B cell (primary cell): ENCODE measurements around the gene ANKDD1B. TPM values are rescaled to one million over a fixed set of nuclear protein-coding genes. Genes with fewer than 3 reads are reported as not detected.

ENCODE experiments used
- ATAC-seq: fragments of 200-7000 bp; cut with Tn5 transposase; one replicate; pipeline ENCODE4 v1.10.0; 2021; ENCODE audit warnings: low read depth, mild to moderate bottlenecking, moderate number of reproducible peaks, moderate library complexity
- CTCF ChIA-PET: fragments of 350-600 bp; sonication (Branson Sonifier 250); formaldehyde crosslinking; loops from one replicate; lab custom pipeline; 2021; ENCODE audit warnings: antibody characterized with exemption, inconsistent platforms; lab: Charles Lee
- POLR2A ChIA-PET: fragments of 350-600 bp; sonication (Branson Sonifier 250); formaldehyde crosslinking; loops from one replicate; lab custom pipeline; 2021; ENCODE audit warnings: antibody characterized with exemption; lab: Charles Lee
- DNase-seq: peaks from one replicate; pipeline ENCODE4 v3.0.0; 2013
- H2AFZ ChIP-seq: 2 replicates; pipeline ENCODE4 v1.6.1; 2012; ENCODE audit warnings: mild to moderate bottlenecking, low read depth, low read length; ENCODE audit not compliant: insufficient read depth, poor library complexity, severe bottlenecking
- H3K27ac ChIP-seq, 2 donors: 1 replicate in 1 of 2; 2 replicates in 1 of 2; pipeline ENCODE4 v1.5.1; 2012 to 2013; ENCODE audit warnings: low read length in 2 of 2, mild to moderate bottlenecking in 2 of 2, moderate library complexity in 1 of 2
- H3K27me3 ChIP-seq, 4 experiments: fragments of 200-600 bp in 1 of 4; sonication (generic) in 1 of 4; replicated peaks in 1 of 4; 1 replicate in 2 of 4; 2 replicates in 2 of 4; pipeline versions ENCODE4 v1.6.1 to v1.7.0; 2013 to 2016; ENCODE audit warnings: low read length in 3 of 4, mild to moderate bottlenecking in 2 of 4, mixed read lengths in 1 of 4, moderate library complexity in 1 of 4; ENCODE audit not compliant: insufficient read depth in 4 of 4, control insufficient read depth in 3 of 4; ENCODE audit errors: control extremely low read depth in 1 of 4
- H3K36me3 ChIP-seq, 2 experiments: replicated peaks in 1 of 2; 1 replicate in 1 of 2; 2 replicates in 1 of 2; pipeline versions ENCODE4 v1.6.1 to v1.7.1; 2013; ENCODE audit warnings: low read length in 1 of 2; ENCODE audit not compliant: insufficient read depth in 2 of 2, control insufficient read depth in 1 of 2; ENCODE audit errors: control extremely low read depth in 1 of 2, extremely low read depth in 1 of 2
- H3K4me1 ChIP-seq, 2 donors: fragments of 200-600 bp in 1 of 2; sonication (generic) in 1 of 2; 1 replicate in 1 of 2; 2 replicates in 1 of 2; pipeline versions ENCODE4 v1.5.1 to v1.6.1; 2013 to 2017; ENCODE audit warnings: low read length in 2 of 2; ENCODE audit not compliant: control insufficient read depth in 2 of 2, insufficient read depth in 2 of 2
- H3K4me2 ChIP-seq: replicated peaks from 2 replicates; pipeline ENCODE3; 2012; ENCODE audit warnings: mild to moderate bottlenecking, low read depth, low read length; ENCODE audit not compliant: poor library complexity, severe bottlenecking
- H3K4me3 ChIP-seq, 5 experiments: fragments of 200-600 bp in 1 of 5; sonication (generic) in 1 of 5; 1 replicate in 3 of 5; 2 replicates in 2 of 5; pipeline versions ENCODE4 v1.5.1 to v1.7.0; 2011 to 2016; ENCODE audit warnings: low read length in 4 of 5, mild to moderate bottlenecking in 4 of 5, low read depth in 2 of 5, control low read depth in 1 of 5, moderate library complexity in 1 of 5; ENCODE audit not compliant: insufficient read depth in 1 of 5; ENCODE audit errors: control extremely low read depth in 1 of 5, extremely low read depth in 1 of 5
- H3K79me2 ChIP-seq: fragments of 200-600 bp; sonication (generic); one replicate; pipeline ENCODE4 v1.6.0; 2016; ENCODE audit warnings: low read length; ENCODE audit not compliant: control insufficient read depth, insufficient read depth
- H3K9ac ChIP-seq: fragments of 200-600 bp; sonication (generic); 2 replicates; pipeline ENCODE4 v1.6.1; 2017; ENCODE audit warnings: mild to moderate bottlenecking, low read length, moderate library complexity
- H3K9me3 ChIP-seq, 3 donors: one replicate each; pipeline versions ENCODE4 v1.6.1 to v1.7.1; 2013; ENCODE audit warnings: low read length in 2 of 3; ENCODE audit not compliant: control insufficient read depth in 2 of 3, insufficient read depth in 1 of 3; ENCODE audit errors: control extremely low read depth in 1 of 3
- H4K20me1 ChIP-seq: 2 replicates; pipeline ENCODE4 v1.6.0; 2012; ENCODE audit warnings: mild to moderate bottlenecking, low read length; ENCODE audit not compliant: insufficient read depth, control insufficient read depth, poor library complexity, severe bottlenecking
- H3K27ac Mint-ChIP-seq: one replicate; pipeline ENCODE4 v1.8.0; 2021; ENCODE audit warnings: mixed read lengths
- H3K27me3 Mint-ChIP-seq: one replicate; pipeline ENCODE4 v1.8.0; 2021; ENCODE audit warnings: mixed read lengths
- H3K4me1 Mint-ChIP-seq: one replicate; pipeline ENCODE4 v1.8.0; 2021; ENCODE audit warnings: mixed read lengths
- H3K4me3 Mint-ChIP-seq: one replicate; pipeline ENCODE4 v1.8.0; 2021; ENCODE audit warnings: mixed read lengths
- H3K9me3 Mint-ChIP-seq: one replicate; pipeline ENCODE4 v1.8.0; 2022; ENCODE audit warnings: mixed read lengths; ENCODE audit not compliant: insufficient read depth
- EZH2 ChIP-seq: IDR thresholded peaks from 2 replicates; pipeline ENCODE4 v1.6.1; 2012; ENCODE audit warnings: borderline replicate concordance, low read depth, mild to moderate bottlenecking, moderate library complexity, low read length; ENCODE audit not compliant: insufficient read depth, poor library complexity, severe bottlenecking
- WGBS: methylation state at CpG from one replicate; pipeline ENCODE4 v1.1.5; 2013; ENCODE audit warnings: missing lambda C conversion rate; ENCODE audit not compliant: insufficient coverage; 5-methylcytosine and 5-hydroxymethylcytosine counted together
- intact Hi-C: fragments of 100-400 bp; cut with micrococcal nuclease; formaldehyde crosslinking; loops from one replicate; pipeline ENCODE4 v1.10.0; 2022
- polyA plus RNA-seq: library from polyadenylated mRNA; depleted of rRNA; stranded (reverse); fragments of >200 nt; gene quantifications from 2 replicates; pipeline ENCODE4 v1.2.3, GENCODE V29; 2012
- total RNA-seq, 2 donors: library from RNA; stranded (reverse); fragments of 120-200 nt in 1 of 2; gene quantifications; 1 replicate in 1 of 2; 2 replicates in 1 of 2; pipeline versions ENCODE4 v1.2.3 to v1.2.4, GENCODE V29; 2013 to 2022
- TF ChIP-seq, protein P1 (sequence below): fragments of 200-600 bp; IDR thresholded peaks from one replicate; pipeline ENCODE4 v1.8.0; 2022; ENCODE audit warnings: antibody characterized with exemption, mild to moderate bottlenecking

ANKDD1B gene
- total and polyA plus RNA-seq, 2 donors (not counting 1 experiment from before 2014, with no cell fraction given), result 0.30 to 1.1 TPM

DNA sequence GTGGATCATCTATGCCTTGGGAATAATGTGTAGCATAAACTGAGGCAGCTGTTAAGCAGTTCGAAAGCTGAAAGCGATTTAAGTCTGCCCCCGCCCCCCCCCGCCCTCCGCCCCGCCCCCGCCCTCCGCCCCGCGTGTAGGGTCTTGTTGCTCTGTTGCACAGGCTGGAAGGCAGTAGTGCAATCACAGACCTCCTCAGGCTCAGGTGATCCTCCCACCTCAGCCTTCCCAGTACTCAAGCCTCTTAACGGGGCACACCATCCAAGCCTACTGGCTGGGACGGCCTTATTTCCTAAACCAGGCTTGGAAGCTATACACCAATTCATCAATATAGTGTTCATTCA is 945 bp downstream of the ANKDD1B start:
- H4K20me1 ChIP-seq, result no peaks in the 10 kb centered on the region
- ChIA-PET POLR2A (no interaction called here), CTCF (no interaction called here)
- intact Hi-C loops, result no loop called here
- H3K27ac ChIP-seq, result no peak overlapping the region
- H3K4me3 ChIP-seq, result peak overlapping the region in 2 of 5 experiments; percentile 30 to 33
- H3K36me3 ChIP-seq, result no peaks in the 10 kb centered on the region
- H3K4me2 ChIP-seq, result peak overlapping the region; percentile 71
- Mint-ChIP-seq H3K4me1 (peaks cover 11% of the 10 kb centered on the region), H3K9me3 (no peaks in the 10 kb centered on the region), H3K4me3 (no peak overlapping the region), H3K27ac (no peak overlapping the region), H3K27me3 (peaks cover 9% of the 10 kb centered on the region)
- no peaks in the 10 kb centered on the region for H3K9me3 ChIP-seq
- no peak for ATAC-seq
- H3K79me2 ChIP-seq, result no peaks in the 10 kb centered on the region
- TF ChIP-seq EZH2, result no peak
- TF ChIP-seq, protein P1, sequence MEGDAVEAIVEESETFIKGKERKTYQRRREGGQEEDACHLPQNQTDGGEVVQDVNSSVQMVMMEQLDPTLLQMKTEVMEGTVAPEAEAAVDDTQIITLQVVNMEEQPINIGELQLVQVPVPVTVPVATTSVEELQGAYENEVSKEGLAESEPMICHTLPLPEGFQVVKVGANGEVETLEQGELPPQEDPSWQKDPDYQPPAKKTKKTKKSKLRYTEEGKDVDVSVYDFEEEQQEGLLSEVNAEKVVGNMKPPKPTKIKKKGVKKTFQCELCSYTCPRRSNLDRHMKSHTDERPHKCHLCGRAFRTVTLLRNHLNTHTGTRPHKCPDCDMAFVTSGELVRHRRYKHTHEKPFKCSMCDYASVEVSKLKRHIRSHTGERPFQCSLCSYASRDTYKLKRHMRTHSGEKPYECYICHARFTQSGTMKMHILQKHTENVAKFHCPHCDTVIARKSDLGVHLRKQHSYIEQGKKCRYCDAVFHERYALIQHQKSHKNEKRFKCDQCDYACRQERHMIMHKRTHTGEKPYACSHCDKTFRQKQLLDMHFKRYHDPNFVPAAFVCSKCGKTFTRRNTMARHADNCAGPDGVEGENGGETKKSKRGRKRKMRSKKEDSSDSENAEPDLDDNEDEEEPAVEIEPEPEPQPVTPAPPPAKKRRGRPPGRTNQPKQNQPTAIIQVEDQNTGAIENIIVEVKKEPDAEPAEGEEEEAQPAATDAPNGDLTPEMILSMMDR, result no peak
- peaks cover 0 to 15% (median 10%) of the 10 kb centered on the region in 4 experiments for H3K27me3 ChIP-seq
- H2AFZ ChIP-seq, result no peak overlapping the region
- H3K4me1 ChIP-seq, result peaks cover 10 to 15% of the 10 kb centered on the region in 2 donors
- no peak overlapping the region for H3K9ac ChIP-seq
- 77% methylated on average over 4 of the region's 12 CpGs for WGBS
- DNase-seq, result no peak

DNA sequence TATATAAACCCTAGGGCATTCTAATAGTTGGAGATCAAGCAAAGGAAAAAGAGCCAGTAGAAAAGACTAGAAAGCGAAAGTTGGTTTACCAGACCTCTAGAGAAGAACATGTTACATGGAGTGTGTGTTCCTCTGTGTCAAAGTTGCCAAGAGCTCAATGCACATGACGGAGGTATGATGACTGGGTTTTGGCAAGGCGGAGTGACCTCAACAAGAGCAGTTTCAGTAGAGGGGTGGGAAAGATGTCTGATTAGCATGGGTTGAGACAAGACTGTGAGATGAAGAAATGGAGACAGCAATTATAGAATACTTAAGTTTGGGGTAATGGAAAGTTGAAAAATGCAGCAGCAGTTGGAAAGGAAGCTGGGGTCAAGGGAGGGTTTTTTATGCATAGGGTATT is 1.6 kb downstream of the ANKDD1B start:
- Histone ChIP-seq H3K4me1 (peaks cover 10 to 12% of the 10 kb centered on the region in 2 donors), H4K20me1 (no peaks in the 10 kb centered on the region), H3K9ac (no peak overlapping the region), H3K79me2 (no peaks in the 10 kb centered on the region), H3K27ac (no peak overlapping the region), H2AFZ (no peak overlapping the region), H3K4me3 (no peak overlapping the region), H3K27me3 (peaks cover 0 to 15% (median 10%) of the 10 kb centered on the region in 4 experiments), H3K9me3 (no peaks in the 10 kb centered on the region), H3K4me2 (no peak overlapping the region), H3K36me3 (no peaks in the 10 kb centered on the region)
- intact Hi-C loops, result no loop called here
- no peak for DNase-seq
- no peaks in the 10 kb centered on the region for H3K9me3 Mint-ChIP-seq
- H3K27ac Mint-ChIP-seq, result no peak overlapping the region
- 94% methylated on average over 3 of the region's 3 CpGs for whole genome bisulfite sequencing
- no peak overlapping the region for H3K4me3 Mint-ChIP-seq
- ChIA-PET CTCF (no interaction called here), POLR2A (no interaction called here)
- H3K27me3 Mint-ChIP-seq, result peaks cover 9% of the 10 kb centered on the region
- H3K4me1 Mint-ChIP-seq, result peaks cover 7% of the 10 kb centered on the region
- TF ChIP-seq, protein P1, result no peak
- TF ChIP-seq EZH2, result no peak
- ATAC-seq, result no peak
